CD4-positive, CD25-positive, alpha-beta regulatory T cell (primary cell): ENCODE results near the gene TMEM161B. TPM values are rescaled to one million over a fixed set of nuclear protein-coding genes. Genes with fewer than 3 reads are reported as not detected.
A peak's percentile ranks its signal among the peaks of the same experiment; 100 is the strongest.
"Not testable (repeated sequence)": the region's sequence is repeated elsewhere in the genome, so short reads cannot be mapped to it uniquely, and the experiment has no call there.

ENCODE experiments used
- ATAC-seq, 2 donors: fragments of 150-1000 bp; cut with Tn5 transposase; one replicate each; pipeline ENCODE4 v1.10.0; 2021; ENCODE audit warnings: low read depth in 2 of 2, moderate number of reproducible peaks in 2 of 2, moderate library complexity in 1 of 2
- DNase-seq, 3 donors: peaks; one replicate each; pipeline versions ENCODE4 v3.0.0 to v3.0.0-alpha.2; 2012 to 2022; ENCODE audit warnings: mixed read lengths in 1 of 3
- H3K27ac ChIP-seq: one replicate; pipeline ENCODE4 v1.7.0; 2013; ENCODE audit warnings: mild to moderate bottlenecking, low read length; ENCODE audit not compliant: insufficient read depth, poor library complexity, severe bottlenecking
- H3K27me3 ChIP-seq: one replicate; pipeline ENCODE4 v1.7.0; 2013; ENCODE audit warnings: low read length; ENCODE audit not compliant: control insufficient read depth, insufficient read depth
- H3K36me3 ChIP-seq: one replicate; pipeline ENCODE4 v1.7.0; 2013; ENCODE audit warnings: mild to moderate bottlenecking, low read length, moderate library complexity; ENCODE audit not compliant: control insufficient read depth, insufficient read depth
- H3K4me1 ChIP-seq: 2 replicates; pipeline ENCODE4 v1.7.0; 2013; ENCODE audit warnings: mild to moderate bottlenecking, low read length; ENCODE audit not compliant: insufficient read depth, control insufficient read depth, poor library complexity, severe bottlenecking
- H3K4me3 ChIP-seq: one replicate; pipeline ENCODE4 v1.7.0; 2013; ENCODE audit warnings: low read depth, mild to moderate bottlenecking, low read length, moderate library complexity
- H3K9me3 ChIP-seq, 2 experiments: 1 replicate in 1 of 2; 2 replicates in 1 of 2; pipeline ENCODE4 v1.7.0; 2013; ENCODE audit warnings: low read length in 2 of 2, mild to moderate bottlenecking in 1 of 2, moderate library complexity in 1 of 2; ENCODE audit not compliant: control insufficient read depth in 2 of 2
- H3K27ac Mint-ChIP-seq, 3 donors: one replicate each; pipeline ENCODE4 v1.8.0; 2020 to 2022; ENCODE audit warnings: mild to moderate bottlenecking in 3 of 3, mixed read lengths in 3 of 3, moderate library complexity in 2 of 3
- H3K27me3 Mint-ChIP-seq: one replicate; pipeline ENCODE4 v1.8.0; 2022; ENCODE audit warnings: mild to moderate bottlenecking, mixed read lengths
- H3K36me3 Mint-ChIP-seq: one replicate; pipeline ENCODE4 v1.8.0; 2020; ENCODE audit warnings: mixed read lengths
- H3K4me1 Mint-ChIP-seq, 4 donors: one replicate each; pipeline ENCODE4 v1.8.0; 2020 to 2022; ENCODE audit warnings: mixed read lengths in 4 of 4, mild to moderate bottlenecking in 1 of 4
- H3K4me3 Mint-ChIP-seq, 4 donors: one replicate each; pipeline ENCODE4 v1.8.0; 2020 to 2022; ENCODE audit warnings: mild to moderate bottlenecking in 4 of 4, mixed read lengths in 4 of 4, moderate library complexity in 3 of 4
- H3K9me3 Mint-ChIP-seq, 7 donors: one replicate each; pipeline ENCODE4 v1.8.0; 2020 to 2022; ENCODE audit warnings: mixed read lengths in 7 of 7, mild to moderate bottlenecking in 3 of 7, moderate library complexity in 2 of 7
- polyA plus RNA-seq, 4 donors: library from polyadenylated mRNA; unstranded; fragments of 300-500 nt; fragmentation: Illumina TruSeq; gene quantifications; one replicate each; pipeline ENCODE4 v1.2.3, GENCODE V29; 2021
- total RNA-seq: library from RNA; stranded (reverse); gene quantifications from one replicate; pipeline ENCODE4 v1.2.3, GENCODE V29; 2022

Gene TMEM161B
- total and polyA plus RNA-seq, 5 donors from 2014 or later = 7.4 to 30.1 (median 13.8) TPM

- H3K36me3 Mint-ChIP-seq = peaks cover 31% of the 10 kb centered on the region
- no peaks in the 10 kb centered on the region for H3K27me3 ChIP-seq
- H3K4me3 Mint-ChIP-seq = peak overlapping the region in 1 of 4 donors; percentile 4
- peaks cover 9% of the 10 kb centered on the region for H3K4me1 ChIP-seq
- no peak overlapping the region for H3K27ac Mint-ChIP-seq
- no peaks in the 10 kb centered on the region for H3K27me3 Mint-ChIP-seq
- peaks cover 0 to 5% (median 0%) of the 10 kb centered on the region in 7 donors for H3K9me3 Mint-ChIP-seq
- no peak overlapping the region for H3K4me3 ChIP-seq
- DNase-seq = no peak
- ATAC-seq = no peak
- H3K9me3 ChIP-seq = no peaks in the 10 kb centered on the region
- H3K4me1 Mint-ChIP-seq = peaks cover 42 to 88% (median 59%) of the 10 kb centered on the region in 4 donors
- no peak overlapping the region for H3K27ac ChIP-seq
- peaks cover 4% of the 10 kb centered on the region for H3K36me3 ChIP-seq
These were observed 19.7 kb downstream of the TMEM161B start for GRCh38 chr5:88248743-88249540.

GRCh38 chr5:88248094-88248493 is 20.6 kb downstream of the TMEM161B start:
- Mint-ChIP-seq H3K36me3 (peaks cover 31% of the 10 kb centered on the region), H3K9me3 (peaks cover 0 to 5% (median 0%) of the 10 kb centered on the region in 7 donors), H3K27ac (no peak overlapping the region), H3K4me3 (peak overlapping the region in 1 of 4 donors; percentile 1), H3K4me1 (peaks cover 50 to 90% (median 60%) of the 10 kb centered on the region in 4 donors), H3K27me3 (no peaks in the 10 kb centered on the region)
- Histone ChIP-seq H3K4me3 (no peak overlapping the region), H3K27me3 (no peaks in the 10 kb centered on the region), H3K4me1 (peaks cover 10% of the 10 kb centered on the region), H3K36me3 (peaks cover 4% of the 10 kb centered on the region), H3K27ac (no peak overlapping the region), H3K9me3 (no peaks in the 10 kb centered on the region)
- ATAC-seq (no peak), DNase-seq (no peak)

GRCh38 chr5:88245893-88246244 is 22.8 kb downstream of the TMEM161B start:
- no peak for ATAC-seq

GRCh38 chr5:88245241-88245892 is 23.3 kb downstream of the TMEM161B start:
- Mint-ChIP-seq H3K4me3 (no peak overlapping the region), H3K36me3 (peaks cover 25% of the 10 kb centered on the region), H3K4me1 (peaks cover 51 to 79% (median 54%) of the 10 kb centered on the region in 4 donors), H3K27me3 (no peaks in the 10 kb centered on the region), H3K27ac (peak overlapping the region in 1 of 3 donors; percentile 45), H3K9me3 (peaks cover 0 to 2% (median 0%) of the 10 kb centered on the region in 7 donors)
- ATAC-seq = no peak
- peaks cover 10% of the 10 kb centered on the region for H3K4me1 ChIP-seq
- no peaks in the 10 kb centered on the region for H3K9me3 ChIP-seq
- no peaks in the 10 kb centered on the region for H3K36me3 ChIP-seq
- no peak for DNase-seq
- H3K27me3 ChIP-seq = no peaks in the 10 kb centered on the region
- H3K27ac ChIP-seq = no peak overlapping the region
- no peak overlapping the region for H3K4me3 ChIP-seq

More at GRCh38 chr5:88245893-88246244, 22.8 kb downstream of the TMEM161B start:
- no peaks in the 10 kb centered on the region for H3K9me3 ChIP-seq
- peaks cover 10% of the 10 kb centered on the region for H3K4me1 ChIP-seq
- H3K27ac ChIP-seq = no peak overlapping the region
- peaks cover 53 to 82% (median 58%) of the 10 kb centered on the region in 4 donors for H3K4me1 Mint-ChIP-seq
- DNase-seq = no peak
- H3K36me3 Mint-ChIP-seq = peaks cover 29% of the 10 kb centered on the region
- no peak overlapping the region for H3K4me3 ChIP-seq
- H3K27ac Mint-ChIP-seq = no peak overlapping the region
- no peaks in the 10 kb centered on the region for H3K27me3 ChIP-seq
- no peaks in the 10 kb centered on the region for H3K36me3 ChIP-seq
- no peaks in the 10 kb centered on the region for H3K27me3 Mint-ChIP-seq
- no peak overlapping the region for H3K4me3 Mint-ChIP-seq
- H3K9me3 Mint-ChIP-seq = peaks cover 0 to 4% (median 0%) of the 10 kb centered on the region in 7 donors

GRCh38 chr5:88244686-88245085 is 24.0 kb downstream of the TMEM161B start:
- DNase-seq (no peak), ATAC-seq (no peak)
- Mint-ChIP-seq H3K4me3 (no peak overlapping the region), H3K9me3 (peaks cover 0 to 2% (median 0%) of the 10 kb centered on the region in 7 donors), H3K27me3 (no peaks in the 10 kb centered on the region), H3K27ac (peak overlapping the region in 1 of 3 donors; percentile 24), H3K4me1 (peaks cover 47 to 72% (median 48%) of the 10 kb centered on the region in 4 donors), H3K36me3 (peaks cover 20% of the 10 kb centered on the region)
- no peaks in the 10 kb centered on the region for H3K36me3 ChIP-seq
- no peak overlapping the region for H3K4me3 ChIP-seq
- H3K27ac ChIP-seq = no peak overlapping the region
- H3K9me3 ChIP-seq = no peaks in the 10 kb centered on the region
- peaks cover 10% of the 10 kb centered on the region for H3K4me1 ChIP-seq
- H3K27me3 ChIP-seq = no peaks in the 10 kb centered on the region

- not testable (repeated sequence) for H3K27ac ChIP-seq, H3K27ac Mint-ChIP-seq, DNase-seq, H3K4me3 Mint-ChIP-seq, H3K4me3 ChIP-seq, H3K27me3 ChIP-seq, H3K4me1 ChIP-seq, H3K27me3 Mint-ChIP-seq, H3K9me3 ChIP-seq, ATAC-seq, H3K9me3 Mint-ChIP-seq, H3K36me3 ChIP-seq
- Mint-ChIP-seq H3K36me3 (peaks cover 12% of the 10 kb centered on the region), H3K4me1 (peaks cover 37 to 66% (median 46%) of the 10 kb centered on the region in 4 donors)
These were observed 25.2 kb downstream of the TMEM161B start for GRCh38 chr5:88243493-88243892.

GRCh38 chr5:88238732-88239131 is 29.9 kb downstream of the TMEM161B start:
- H3K4me3 ChIP-seq = no peak overlapping the region
- H3K9me3 Mint-ChIP-seq = no peaks in the 10 kb centered on the region
- no peaks in the 10 kb centered on the region for H3K4me1 ChIP-seq
- peaks cover 24% of the 10 kb centered on the region for H3K36me3 Mint-ChIP-seq
- H3K27ac Mint-ChIP-seq = no peak overlapping the region
- peaks cover 22 to 36% (median 27%) of the 10 kb centered on the region in 4 donors for H3K4me1 Mint-ChIP-seq
- no peaks in the 10 kb centered on the region for H3K27me3 ChIP-seq
- H3K4me3 Mint-ChIP-seq = no peak overlapping the region
- H3K27me3 Mint-ChIP-seq = no peaks in the 10 kb centered on the region
- peaks cover 6% of the 10 kb centered on the region for H3K36me3 ChIP-seq
- H3K27ac ChIP-seq = no peak overlapping the region
- no peak for ATAC-seq
- DNase-seq = no peak
- H3K9me3 ChIP-seq = no peaks in the 10 kb centered on the region
